ENCODE results near the gene SIAH3.

The SIAH3 gene

DNA sequence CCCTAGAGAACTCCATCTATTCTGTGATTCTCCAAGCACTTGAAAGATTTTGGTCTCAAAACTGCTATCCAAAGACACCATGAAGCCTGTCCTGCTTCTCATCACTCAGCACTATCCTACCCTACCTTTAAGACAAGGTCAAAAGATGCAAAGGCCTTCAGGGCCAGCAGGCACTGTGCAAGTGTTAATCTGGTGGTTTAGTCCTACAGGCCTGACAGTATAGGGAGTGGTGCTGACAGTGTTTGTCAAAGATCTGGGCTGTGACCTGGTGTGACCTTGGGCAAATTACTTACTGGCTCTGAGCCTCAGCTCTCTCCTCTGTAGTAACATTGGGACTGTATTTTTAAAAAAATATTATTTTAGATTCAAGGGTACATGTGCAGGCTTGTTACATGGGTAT is 28.0 kb downstream of the SIAH3 start:
- DNase-seq (ENCODE audit: low read depth, low spot score) = no peak

DNA sequence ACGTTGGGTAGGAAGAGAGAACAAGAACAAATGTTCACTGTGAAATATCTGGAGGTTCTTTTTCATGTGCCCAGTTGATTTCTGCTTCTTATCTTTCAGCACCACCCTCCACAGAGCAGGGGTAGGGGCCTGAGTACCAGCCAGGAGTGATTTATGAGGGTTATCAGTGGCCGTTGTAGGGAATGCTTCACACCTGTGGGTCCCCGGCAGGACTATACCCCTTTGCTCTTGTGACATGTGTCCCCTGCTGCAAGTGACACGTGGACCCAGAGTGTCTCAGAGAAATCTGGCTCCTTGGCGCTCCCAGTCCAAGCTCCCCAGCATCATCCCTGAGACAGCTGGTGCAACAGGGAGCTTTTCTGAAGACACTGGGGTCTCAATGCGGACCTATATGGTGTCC is 29.7 kb downstream of the SIAH3 start:
- DNase-seq (ENCODE audit: low read depth, low spot score) = no peak

DNA sequence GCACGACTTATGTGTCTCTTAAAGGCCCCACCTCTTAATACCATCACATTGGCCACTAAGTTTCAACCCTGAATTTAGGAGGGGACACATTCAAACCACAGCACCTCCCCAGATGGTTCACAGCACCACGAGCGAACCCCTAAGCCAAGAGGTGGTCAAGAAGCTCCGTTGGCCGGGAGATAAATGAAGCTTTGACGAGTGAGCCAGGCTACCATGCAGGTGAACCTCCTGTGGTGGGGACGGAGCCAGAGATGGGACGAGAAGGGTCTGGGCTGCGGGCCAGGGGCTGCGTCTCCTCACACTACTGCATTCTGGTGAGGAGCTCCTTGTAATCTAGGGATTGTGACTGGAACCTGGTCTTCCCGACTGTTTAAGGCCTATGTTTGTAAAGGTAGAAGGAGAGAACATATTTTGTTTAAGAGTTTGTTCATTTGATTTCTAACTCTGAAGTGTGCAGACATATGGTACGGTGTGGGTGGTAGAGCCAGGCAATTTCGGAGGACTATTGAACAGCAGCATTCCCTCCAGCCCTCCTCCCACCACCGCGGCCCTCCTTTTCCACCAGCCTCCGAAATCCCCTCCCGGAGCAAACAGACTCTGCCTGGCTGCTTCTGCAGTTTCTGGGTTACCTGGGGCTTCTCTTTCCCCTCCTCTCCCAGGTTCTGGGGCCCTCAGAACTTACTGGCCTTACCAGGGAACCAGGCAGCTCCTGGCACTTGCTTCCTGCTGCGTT is 31.3 kb downstream of the SIAH3 start:
- DNase-seq (ENCODE audit: low read depth, low spot score) = no peak

DNA sequence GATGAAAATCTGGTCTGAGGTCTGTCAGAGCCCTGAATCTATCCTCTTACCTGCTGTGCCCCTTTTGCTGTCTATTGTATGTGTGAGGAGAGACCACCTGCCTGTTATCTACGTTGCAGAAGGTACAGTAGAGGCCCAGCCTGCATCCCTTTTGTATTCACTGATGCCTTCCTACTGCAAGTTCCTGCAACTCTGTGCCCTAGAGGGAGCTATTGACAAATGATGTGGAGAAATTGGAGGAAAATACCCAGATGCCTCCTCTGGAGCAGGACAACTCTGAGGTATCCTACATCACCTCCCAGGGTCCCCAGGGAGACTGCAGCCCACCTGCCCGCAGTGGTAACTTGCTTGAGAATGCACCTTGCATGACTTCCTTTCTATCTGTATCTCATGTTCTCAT is 33.7 kb downstream of the SIAH3 start:
- no peak for DNase-seq (ENCODE audit: low read depth, low spot score)

DNA sequence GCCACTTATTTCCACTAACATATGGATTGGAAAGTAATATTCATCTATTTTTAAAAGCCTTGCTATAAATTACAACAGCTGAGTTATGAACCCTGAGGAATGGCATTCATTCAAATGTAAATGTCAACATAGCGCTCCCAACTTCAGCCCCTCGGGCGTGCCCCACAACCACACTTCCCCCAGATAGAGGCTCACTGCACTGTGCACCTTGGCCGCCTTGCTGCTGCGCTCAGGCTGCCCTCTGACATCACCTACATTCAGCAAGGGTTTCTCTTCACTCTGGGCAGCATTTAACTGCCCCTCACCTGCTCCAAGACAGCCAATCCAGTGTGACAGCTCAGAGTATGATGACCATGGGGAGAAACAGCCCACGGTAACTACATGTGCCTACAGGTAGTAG is 35.1 kb downstream of the SIAH3 start:
- no peak for DNase-seq (ENCODE audit: low read depth, low spot score)

DNA sequence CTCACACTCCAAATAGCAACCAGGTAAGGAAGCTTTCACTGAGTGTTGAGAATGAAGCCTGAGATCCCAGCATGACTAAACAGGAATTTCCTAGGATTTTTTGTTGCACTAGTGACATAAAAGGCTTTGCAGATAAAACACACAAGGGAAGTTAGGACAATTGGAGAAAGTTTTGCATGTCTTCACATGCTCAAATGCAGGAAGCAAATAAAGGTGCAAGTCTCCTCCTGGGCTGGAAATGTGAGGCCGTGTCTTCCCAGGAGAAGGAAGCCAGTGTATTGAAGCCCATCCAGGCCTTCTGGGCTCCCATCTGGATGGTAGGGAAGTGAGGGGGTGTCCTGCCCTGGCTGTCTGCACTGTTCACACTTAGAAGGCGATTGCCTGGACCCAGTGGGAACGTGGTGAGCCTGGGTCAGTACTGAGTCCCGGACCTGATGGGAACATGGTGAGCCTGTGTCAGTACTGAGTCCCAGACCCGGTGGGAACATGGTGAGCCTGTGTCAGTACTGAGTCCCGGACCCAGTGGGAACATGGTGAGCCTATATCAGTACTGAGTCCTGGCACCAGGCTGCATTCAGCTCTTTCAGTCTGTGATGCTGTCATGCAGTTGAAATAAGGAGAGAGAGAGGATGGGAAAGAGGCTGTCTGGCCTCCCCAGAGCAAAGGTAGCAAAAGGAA is 38.7 kb downstream of the SIAH3 start:
- no peak for DNase-seq (ENCODE audit: low read depth, low spot score)

DNA sequence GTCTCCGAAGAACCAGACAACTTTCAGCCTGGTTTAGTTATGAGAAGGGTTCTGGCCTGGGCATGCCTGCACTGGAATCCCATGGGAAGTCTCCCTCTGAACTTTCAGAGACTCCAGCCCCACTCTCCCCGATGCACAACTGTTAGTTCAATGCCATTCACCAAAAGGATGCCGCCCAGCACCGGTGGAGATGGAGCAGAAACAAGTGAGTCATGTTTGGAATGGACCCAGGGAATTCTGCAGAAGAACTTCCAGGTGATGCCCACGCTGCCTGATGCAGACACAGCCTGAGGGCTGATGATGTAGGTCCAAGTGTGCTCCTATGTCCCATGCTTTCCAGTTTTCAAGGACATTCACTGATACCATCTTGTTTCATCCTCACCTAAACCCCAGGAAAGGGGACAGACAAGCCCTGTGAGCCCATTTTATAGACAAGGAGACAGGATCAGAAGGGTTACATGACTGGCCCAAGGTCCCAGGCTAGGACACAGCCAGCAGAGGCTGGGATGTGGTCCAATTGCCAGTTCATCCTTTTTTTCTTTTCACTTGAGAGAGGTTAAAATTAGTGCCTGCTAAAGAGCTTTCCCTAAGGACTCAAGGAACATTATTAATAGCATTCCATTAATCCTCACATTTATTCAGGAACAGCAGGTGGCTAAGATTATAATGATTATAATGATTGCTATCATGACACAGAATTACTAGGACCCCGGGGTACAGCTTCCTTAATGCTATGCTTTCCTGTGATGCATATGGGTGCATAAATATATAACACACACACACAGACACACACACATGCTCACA is 39.5 kb downstream of the SIAH3 start:
- DNase-seq (ENCODE audit: low read depth, low spot score) = no peak

DNA sequence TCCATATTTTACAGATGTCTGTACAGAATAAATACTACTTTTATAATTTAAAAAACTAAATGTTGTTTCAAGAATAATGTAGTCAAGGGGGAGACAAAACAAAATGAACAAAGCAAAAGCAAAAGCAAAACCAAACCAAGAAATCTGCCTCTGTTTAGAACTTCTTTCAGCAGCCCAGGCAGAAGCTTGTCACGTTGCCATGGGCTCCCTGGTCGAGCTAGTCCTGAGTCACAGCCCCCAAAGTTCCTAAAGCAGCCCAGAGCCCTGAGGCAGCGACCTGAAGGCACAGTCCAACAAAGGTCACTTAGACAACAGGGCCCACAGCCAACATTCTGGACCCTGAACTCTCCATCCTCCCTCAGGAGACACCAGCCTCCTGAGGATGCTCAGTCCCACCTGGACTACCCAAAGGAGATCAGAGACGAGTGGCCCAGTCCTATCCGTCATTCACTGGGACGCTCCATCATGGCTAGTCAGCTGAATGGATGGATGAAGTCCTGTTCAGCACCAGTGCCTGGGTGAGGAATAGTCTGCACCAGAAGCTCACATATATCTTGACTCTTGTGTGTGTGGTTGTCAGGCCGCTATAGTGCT is 41.7 kb downstream of the SIAH3 start:
- DNase-seq (ENCODE audit: low read depth, low spot score) = no peak

DNA sequence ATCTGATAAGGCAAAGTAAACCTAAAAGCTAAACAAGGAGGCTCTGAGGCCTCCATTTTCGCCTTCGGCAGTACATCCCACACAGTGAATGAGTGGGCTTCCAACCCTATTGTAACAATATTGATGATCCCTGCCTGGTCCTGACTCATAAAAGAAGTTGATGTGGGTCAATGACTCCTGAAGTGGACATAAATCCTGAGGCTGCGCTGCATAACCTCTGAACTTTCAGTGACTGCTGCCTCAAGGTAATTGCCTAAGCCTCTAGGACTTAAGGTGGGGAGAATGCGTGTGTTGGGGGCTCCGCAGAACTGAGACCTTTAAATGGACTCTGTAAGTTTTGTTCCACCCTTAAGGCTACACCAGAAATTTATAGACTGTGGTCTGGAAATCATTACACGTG is 42.6 kb downstream of the SIAH3 start:
- DNase-seq (ENCODE audit: low read depth, low spot score) = no peak

DNA sequence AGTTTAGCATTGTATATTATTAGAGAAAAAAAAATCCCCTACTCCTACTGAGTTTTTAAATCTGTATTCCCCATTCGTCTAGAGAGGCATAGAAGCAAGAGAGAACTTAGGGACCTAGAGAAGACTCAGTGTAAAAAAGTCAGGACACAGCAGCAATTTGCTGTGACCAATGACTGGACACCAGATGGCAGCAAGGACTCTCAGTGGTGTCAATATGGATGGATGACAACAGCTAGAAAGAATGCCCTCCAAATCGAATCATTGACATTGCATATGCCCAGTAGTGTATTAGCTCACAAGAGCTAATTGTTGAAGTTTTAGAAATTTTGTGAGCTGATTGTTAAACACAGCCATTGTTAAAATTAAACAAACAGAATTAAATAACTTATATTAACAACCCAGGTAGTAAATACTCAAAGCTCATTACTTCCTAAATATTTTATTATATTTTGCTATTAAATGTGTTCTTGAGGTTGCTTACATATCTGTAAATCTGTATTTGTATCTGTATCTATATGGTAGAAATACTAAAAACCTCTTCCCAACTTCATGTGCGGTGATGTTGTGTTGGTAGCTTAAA is 43.9 kb downstream of the SIAH3 start:
- DNase-seq (ENCODE audit: low read depth, low spot score) = no peak

DNA sequence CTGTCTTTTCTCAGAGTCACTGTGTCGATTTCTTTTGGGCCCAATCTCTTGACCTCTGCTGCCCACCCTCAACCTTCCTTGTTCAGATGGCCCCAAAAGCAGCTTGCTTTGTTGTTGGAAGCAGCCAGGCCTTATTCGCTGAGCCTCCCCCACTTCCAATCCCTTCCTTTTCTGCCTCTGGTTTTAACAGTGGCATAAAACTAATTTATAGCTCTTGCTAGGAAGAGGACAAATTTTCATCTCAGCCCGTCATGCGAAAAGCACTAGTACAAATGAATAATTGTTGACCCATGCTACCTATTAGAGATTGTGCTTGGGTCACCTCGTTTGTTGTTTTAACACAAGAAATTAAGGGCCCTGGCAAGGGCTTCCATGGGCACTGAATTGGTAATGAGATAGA is 51.1 kb downstream of the SIAH3 start:
- no peak for DNase-seq (ENCODE audit: low read depth, low spot score)

DNA sequence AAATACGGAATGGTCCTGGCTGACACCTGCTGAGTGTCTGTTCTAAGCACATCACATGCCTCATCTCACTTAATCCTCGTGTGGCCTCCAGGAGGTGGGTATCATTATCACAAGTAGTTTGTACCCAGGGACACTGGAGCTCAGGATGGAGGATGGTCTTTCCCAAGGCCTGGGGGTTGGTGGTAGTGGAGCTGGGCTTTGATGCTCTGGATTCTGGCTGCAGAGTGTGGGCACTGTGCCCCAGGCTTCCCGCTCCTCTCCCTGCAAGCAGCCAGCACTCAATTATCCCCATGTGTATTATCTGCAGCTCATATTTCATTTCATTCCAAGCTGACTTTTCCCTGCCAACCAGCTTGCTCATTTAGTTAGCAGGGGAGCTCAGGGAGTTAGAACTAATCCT is 52.1 kb downstream of the SIAH3 start:
- no peak for DNase-seq (ENCODE audit: low read depth, low spot score)

DNA sequence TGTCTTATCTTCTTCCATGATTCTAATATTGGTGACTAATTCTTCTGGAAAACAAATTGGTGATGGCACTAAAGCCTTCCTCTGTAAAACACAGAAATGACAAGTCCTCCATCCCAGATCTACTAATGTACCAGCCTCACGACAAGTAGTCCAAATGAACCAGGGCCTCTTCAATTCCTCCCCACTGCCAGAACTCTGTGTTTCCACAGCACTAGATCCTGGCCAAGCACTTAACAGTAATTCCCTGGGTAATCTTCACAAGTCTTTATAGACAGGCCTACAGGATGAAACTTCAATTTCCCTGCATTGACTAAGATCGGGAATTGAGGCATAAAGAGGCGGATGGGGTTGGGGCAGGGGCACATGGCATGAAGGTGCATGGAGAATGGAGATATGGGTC is 52.7 kb downstream of the SIAH3 start:
- no peak for DNase-seq (ENCODE audit: low read depth, low spot score)

DNA sequence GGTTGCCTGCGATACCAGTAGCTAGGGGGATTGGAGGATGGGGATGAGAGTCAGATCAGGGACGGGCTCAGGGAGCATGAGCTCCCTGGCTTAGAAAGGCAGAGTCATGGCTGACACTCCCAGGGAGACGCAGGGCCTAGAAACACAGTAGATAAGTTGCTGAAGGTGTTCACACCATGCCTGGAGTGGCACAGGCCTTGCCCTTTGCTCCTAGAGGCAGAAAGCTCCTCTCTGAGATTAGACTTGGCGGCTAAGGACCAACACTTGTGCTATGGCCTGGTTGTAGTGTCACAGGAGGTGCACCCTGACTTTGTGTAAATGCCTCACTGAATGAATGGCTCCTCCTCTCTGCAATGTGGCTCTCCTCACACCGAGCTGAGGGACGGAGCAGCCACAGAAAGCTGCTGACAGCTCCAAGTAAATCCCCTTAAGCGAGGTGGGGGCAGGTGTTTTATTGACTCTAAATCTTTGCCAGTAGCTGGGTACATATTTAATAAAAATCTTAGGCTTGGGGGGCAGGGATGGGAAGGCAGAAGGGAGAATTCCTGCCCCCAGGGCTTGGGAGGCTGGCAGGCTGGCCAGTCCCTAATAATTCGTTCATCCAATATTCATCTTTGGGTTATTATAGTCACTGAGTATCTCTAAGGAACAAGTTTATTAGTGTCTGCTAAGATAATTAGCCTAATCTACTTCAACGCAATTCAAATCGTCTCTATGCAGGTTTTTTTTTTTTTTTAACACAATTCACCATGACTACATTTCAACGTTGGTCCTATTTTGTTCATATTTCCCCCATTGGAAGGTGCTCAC is 54.9 kb downstream of the SIAH3 start:
- no peak for DNase-seq (ENCODE audit: low read depth, low spot score)

DNA sequence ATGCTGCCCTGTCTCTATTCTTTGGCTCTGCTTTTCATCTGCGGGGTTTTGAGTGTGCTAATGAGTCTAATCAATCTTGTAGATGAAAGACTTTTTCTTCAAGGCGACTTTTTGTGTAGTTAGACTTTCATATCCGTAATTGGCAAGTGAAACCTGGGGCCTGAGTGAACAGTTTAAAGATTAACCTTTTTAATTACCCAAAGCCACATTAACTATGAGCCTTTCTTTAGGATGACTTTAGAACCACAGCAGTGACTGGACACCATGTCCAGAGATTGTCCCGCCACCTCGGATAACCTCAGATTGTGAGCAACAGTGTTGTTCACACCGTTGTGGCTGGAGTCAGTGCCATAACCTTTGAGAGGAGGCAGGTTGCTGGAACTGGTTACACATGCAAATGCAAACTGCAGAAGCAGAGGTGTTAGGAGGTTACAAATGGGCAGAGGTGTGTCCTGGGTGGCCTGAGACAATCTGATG is 58.7 kb downstream of the SIAH3 start:
- no peak for DNase-seq (ENCODE audit: low read depth, low spot score)

DNA sequence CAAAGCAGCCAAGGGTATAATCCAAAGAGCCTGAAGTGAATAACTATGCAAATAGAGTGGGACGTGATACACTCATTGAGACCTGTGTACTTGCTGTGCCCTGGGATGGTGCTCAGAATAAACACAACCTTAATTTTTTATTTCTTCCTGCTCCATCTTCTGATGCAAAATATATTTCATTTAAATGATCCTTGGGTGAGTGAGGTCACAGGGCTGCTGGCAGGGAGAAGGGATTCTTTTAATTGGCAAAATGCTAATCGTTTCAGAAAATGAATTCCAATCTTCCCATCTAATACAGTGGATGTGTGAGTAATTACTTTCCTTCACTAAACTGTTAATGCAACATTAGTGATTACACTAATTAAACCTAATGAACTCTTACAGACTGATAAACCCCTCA is 63.5 kb downstream of the SIAH3 start:
- DNase-seq (ENCODE audit: low read depth, low spot score) = no peak

DNA sequence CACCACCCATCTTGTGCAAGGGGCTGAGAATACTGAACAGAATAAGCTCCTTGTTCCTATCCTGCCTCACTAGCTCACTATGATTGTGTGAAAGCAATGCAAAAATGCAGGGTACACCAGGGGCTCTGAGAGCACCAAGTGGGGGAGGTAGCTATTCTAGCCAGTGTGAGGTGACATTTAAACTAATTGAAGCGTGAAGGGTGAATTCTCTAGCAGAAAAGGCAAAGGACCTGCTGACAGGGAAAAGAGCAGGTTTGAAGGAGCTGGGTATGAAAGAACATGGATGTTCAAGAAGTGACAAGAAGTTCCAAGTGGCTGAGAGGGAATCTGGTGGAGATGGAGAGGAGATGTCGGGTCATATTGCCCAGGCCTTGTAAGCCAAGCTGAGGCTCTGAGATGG is 64.2 kb downstream of the SIAH3 start:
- no peak for DNase-seq (ENCODE audit: low read depth, low spot score)

DNA sequence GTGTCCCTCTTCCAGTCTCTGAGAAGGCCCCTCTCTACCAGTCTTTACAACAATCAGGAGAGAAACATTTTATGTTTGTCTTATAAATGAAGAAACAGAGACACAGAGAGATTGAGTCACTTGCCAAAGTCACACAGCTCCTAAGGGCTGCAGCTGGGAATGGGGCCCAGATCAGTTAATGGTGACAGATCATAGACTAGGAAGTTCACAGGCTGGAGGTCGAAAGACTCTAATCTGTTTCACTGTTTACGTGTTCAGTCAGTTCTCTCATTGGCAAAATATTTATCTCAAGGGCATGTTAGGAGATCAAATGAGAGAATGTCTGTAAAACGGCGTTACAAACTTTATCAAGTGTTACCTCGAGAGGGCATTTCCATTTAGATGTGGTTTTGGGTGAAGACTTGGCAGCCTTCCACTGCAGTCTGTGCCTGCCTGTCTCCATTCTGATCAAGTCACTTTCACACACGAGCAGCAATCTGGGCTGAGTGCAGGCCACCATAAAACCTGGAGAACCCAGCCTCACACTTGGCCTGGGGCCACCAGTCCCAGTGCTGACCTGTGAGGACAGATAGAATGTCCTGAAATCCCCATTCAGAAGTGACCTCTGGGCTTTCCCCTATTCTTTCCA is 65.1 kb downstream of the SIAH3 start:
- no peak for DNase-seq (ENCODE audit: low read depth, low spot score)

DNA sequence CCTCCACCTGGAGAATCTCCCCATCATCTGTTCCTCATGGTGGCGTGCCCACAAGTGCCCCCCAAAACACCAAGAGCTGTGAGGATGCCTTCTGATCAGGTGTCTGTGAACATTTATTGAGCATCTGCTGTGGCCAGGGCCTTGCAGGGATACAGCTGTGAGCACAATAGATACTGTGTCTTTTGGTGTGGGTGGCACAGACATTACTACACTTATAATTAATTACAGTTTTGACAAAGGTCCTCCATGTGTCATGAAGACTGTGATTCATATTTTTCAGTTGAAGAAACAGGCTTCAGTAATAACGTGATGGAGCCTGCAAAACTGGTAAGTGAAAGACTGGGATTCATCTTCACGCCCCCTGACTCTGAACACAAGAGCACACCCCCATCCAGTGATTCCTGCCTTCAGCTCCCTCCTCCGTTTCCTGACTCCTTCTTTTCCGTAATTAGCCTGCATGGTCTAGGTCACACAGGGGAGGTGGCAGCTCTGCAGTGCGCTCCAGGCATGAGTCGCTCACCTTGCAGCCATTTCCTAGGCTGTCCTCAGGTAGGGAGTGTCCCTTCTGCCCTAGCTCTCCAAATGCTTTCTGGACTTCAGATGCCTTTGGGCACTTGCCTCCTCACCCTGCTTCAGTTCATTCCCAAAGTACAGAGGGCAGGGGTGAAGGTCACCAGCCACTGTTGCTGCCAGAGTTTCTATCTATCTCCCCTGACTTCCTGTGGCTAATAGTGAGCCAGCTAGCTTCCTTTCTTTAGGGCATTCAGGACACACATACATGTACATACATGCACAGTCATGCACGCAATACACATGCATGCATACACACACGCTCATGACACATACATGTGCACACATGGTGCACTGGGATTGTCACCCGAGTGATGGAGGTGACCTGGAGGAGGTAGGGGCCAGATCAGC is 66.5 kb downstream of the SIAH3 start:
- DNase-seq (ENCODE audit: low read depth, low spot score) = no peak

Measured in smooth muscle cell of the brain vasculature (primary cell).